GM18507 (cell line): ENCODE results near the gene GSX2.
A peak's percentile ranks its signal among the peaks of the same experiment; 100 is the strongest.
"Not testable (repeated sequence)": the region's sequence is repeated elsewhere in the genome, so short reads cannot be mapped to it uniquely, and the experiment has no call there.

Source experiments
- DNase-seq: peaks from one replicate; pipeline ENCODE4 v3.0.0; 2011; ENCODE audit warnings: low read depth; ENCODE audit not compliant: insufficient read length; ENCODE audit errors: extremely low spot score
- FAIRE-seq: peaks from 2 replicates; lab custom pipeline; 2011; peaks lifted over from hg19 to GRCh38; lab: Jason Lieb, UNC

GSX2 gene

GRCh38 chr4:54099287-54099747 lies 646 bp upstream of the GSX2 start:
- peak; percentile 15 for FAIRE-seq
- DNase-seq = no peak

DNA sequence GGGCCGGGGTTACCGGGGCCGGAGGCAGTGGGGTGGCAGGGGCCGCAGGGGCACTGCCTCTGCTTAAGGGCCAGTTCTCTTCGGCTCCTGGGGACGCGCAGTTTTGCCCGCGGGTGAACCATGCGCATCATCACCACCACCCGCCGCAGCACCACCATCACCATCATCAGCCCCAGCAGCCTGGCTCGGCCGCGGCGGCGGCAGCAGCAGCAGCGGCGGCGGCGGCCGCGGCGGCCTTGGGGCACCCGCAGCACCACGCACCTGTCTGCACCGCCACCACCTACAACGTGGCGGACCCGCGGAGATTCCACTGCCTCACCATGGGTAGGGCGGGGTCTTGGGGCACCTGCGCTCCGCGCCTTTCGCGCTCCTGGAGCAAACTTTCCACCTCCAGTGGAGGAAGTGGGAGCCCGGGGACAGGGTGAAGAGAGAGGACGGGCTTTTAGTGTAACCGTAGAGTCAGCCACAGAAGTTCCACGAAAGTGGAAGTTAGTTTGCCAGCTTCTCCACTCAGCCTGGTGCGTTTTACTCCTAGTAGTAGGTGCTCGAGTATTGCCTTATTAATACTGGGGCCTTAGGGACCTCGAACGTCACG lies 729 bp downstream of the GSX2 start:
- FAIRE-seq = no peak
- no peak for DNase-seq

GRCh38 chr4:54101190-54102041 lies 1.5 kb downstream of the GSX2 start:
- DNase-seq = no peak
- FAIRE-seq = no peak

- DNase-seq (no peak), FAIRE-seq (no peak)
Measured at GRCh38 chr4:54102531-54103106, 2.7 kb downstream of the GSX2 start.

DNA sequence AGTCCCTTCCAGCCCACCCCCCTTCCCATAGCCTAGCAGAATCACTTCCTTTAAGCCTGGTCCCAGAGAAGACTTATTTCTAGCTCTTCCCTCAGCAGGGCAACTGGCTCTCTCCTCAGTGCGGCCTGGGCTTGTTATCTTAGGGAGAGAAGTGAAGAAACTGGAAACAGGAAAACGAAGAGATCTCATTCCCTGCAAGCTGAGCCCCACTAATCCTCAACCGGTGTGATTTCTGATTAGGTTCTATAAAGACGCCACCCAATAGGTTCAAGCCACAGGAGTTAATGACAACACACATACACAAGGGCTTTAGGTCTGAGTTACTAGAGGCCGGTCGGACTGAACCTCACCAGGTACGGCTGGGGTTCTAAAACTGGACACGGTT lies 3.2 kb downstream of the GSX2 start:
- DNase-seq = no peak
- FAIRE-seq = no peak

DNA sequence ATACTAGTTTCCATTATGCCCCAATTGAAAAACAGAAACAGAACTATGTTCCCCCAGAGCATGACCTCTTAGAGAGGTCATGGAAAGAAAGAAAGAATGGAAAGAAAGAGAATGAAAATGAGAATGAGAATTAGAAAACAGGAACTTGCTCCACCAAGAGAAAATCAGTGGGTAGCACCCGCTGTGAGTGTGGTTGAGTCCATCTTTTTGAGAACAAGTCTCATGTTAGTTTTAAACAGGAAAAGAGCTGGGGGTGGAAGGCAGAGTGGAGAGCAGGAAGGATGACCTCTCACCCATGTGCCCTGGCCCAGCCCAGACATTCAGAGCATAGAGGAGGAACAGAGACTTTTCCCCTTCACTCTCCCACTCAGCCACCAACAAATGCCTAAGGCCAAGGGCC lies 4.9 kb downstream of the GSX2 start:
- FAIRE-seq (peak; percentile 36), DNase-seq (no peak)

DNA sequence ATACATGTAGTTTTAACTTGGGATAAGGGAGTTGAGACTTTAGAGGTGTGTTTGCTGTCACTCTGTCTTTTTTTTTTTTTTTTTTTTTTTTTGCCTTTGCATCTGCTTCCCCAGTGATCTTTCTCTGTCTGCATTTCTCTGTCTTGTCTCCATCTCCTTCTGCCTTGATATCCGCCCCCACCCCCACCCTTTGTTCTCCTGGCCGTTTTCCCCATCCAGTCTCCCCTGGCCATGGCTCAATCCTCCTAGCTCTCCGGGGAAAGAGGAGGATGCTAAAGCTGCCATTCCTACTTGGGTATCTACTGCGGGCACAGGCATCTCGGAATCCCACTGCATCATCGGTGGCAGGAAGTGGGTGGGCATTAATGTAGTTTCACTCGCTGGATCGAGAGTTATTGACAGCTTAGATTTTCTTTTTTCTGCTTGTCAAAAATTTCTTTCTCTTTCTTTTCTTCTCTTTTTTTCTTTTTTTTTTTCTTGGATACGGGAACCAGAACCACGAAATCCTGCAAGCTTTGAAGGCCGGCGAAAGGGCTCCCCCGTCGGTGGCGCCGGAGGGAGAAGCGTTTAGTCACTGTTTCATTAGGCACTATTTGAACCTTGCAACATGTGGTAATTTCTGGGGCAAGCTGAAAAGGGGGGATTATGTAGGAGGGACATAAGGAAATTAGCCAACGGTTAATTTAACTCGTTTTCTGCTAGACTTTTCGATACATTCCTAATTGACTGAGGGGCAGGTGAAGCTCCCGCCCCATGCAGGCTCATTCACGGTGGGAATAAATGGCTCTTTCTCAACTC lies 8.2 kb downstream of the GSX2 start:
- FAIRE-seq (no peak), DNase-seq (no peak)

DNA sequence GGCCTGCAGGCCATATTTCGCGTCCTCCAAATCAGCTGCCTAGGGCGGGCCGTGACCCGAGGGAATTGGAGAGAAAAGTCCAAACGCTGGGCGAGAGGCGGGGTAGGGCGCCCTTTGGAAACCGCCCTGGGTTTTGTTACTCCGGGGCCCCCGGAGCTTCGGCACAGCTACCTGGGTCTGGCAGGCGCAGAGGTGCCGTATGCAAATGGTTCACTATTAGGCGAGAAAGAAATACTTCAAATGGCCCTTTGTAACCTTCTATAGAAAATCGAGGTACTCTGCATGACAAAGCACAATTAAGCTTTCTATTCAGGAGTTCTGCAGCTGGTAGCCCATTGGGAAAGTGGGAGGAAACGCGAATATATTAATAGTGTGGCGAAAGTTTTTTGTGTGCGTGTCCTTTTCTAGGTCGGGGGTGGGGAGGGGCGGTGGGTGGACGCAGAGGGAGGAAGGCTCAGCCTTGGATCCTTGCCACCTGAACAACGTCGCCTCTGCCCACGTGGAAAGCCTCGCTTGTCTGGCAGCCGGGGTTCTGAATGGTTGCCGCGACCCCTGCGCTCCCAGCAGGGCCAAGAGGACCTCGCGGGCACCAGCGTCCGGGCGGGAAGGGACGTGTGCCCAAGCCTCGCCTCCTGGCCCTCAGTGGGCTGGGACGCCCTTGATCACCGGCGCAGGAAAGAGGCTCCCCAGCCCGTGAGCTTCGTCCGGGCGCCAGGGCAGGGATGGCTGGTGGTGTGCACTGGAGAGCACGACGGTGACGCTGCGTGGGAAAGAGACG lies 9.5 kb downstream of the GSX2 start:
- no peak for DNase-seq
- FAIRE-seq = no peak

DNA sequence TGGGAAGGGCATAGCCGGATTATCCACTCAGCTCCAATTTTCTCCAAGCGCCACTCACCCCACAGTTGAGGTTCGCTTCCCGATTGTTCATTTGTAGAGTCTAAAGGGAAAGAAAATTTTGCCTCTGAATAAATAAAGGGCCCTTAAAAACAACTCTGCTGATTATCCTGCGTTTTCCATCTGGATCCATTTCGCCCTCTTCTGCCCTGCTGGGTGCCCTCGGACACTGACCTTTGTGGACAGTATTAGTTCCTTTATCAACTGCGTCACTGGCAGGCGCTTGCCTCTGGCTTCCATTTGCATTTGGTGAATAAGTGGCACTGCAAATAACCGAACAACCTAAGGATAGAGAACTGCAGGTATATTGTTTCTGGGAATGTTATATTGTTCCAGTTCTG lies 10.1 kb downstream of the GSX2 start:
- DNase-seq (no peak), FAIRE-seq (no peak)

DNA sequence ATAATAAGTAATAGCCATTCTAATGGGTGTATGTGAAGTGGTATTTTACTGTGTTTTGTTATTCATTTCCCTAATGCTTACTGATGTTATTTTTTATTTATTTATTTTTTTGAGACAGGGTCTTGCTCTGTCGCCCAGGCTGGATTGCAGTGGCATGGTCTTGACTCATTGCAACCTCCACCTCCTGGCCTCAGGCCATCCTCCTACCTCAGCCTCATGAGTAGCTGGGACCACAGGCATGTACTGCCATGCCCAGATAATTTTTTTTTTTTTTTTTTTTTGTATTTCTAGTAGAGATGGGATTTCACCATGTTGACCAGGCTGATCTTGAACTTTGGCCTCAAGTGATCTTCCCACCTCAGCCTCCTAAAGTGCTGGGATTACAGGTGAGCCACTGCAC lies 13.2 kb downstream of the GSX2 start:
- not testable (repeated sequence) for FAIRE-seq, DNase-seq

DNA sequence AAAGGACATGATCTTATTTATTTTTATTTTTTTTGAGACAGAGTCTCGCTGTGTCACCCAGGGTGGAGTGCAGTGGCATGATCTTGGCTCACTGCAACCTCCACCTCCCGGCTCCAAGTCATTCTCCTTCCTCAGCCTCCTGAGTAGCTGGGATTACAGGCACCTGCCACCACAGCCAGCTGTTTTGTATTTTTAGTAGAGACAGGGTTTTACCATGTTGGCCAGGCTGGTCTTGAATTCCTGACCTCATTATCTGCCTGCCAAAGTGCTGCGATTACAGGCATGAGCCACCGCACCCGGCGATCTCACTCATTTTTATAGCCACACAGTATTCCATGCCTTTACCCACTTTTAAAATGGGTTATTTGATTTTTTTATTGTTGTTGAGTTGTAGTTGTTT lies 16.3 kb downstream of the GSX2 start:
- FAIRE-seq, DNase-seq: not testable (repeated sequence)

- FAIRE-seq = no peak
- DNase-seq = no peak
Measured at GRCh38 chr4:54118850-54119589, 19.1 kb downstream of the GSX2 start.

GRCh38 chr4:54120518-54120917 lies 20.6 kb downstream of the GSX2 start:
- no peak for FAIRE-seq
- no peak for DNase-seq

DNA sequence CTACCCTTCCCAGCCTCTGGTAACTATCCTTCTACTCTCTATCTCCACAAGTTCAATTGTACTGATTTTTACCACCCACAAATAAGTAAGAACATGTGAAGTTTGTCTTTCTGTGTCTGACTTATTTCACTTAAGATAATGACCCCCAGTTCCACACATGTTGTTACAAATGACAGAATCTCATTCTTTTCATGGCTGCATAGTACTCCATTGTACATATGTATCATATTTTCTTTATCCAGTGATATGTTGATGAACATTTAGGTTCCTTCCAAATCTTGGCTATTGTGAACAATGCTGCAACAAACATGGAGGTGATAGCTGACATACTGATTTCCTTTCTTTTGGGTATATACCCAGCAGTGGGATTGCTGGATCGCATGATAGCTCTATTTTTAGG lies 27.7 kb downstream of the GSX2 start:
- FAIRE-seq (no peak), DNase-seq (no peak)

GRCh38 chr4:54128694-54129093 lies 28.7 kb downstream of the GSX2 start:
- not testable (repeated sequence) for FAIRE-seq, DNase-seq

- no peak for DNase-seq
- no peak for FAIRE-seq
Measured at GRCh38 chr4:54139332-54139731, 39.4 kb downstream of the GSX2 start.

- DNase-seq (no peak), FAIRE-seq (no peak)
Measured at GRCh38 chr4:54140287-54140686, 40.3 kb downstream of the GSX2 start.

DNA sequence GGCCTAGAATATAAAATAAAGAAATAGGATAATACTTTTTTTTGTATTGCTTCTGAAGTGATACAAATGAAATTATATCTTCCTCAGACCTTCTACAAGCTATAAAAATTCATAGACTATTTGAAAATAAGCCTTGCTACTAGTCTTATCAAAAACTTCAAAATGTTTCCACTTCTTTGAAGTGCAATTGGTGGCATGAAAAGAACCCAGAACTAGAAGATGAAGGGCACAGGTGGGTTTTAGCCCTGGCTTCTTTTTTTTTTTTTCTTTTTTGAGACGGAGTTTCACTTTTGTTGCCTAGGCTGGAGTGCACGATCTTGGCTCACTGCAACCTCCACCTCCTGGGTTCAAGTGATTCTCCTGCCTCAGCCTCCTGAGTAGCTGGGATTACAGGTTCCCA lies 44.2 kb downstream of the GSX2 start:
- DNase-seq (no peak), FAIRE-seq (no peak)
